C4-2B (cell line): ENCODE measurements around the gene DCDC2.

ENCODE experiments used
- CTCF ChIP-seq: fragments of 450-650 bp; conservative IDR thresholded peaks from 2 replicates; pipeline ENCODE4 v1.5.1; 2017; ENCODE audit warnings: mild to moderate bottlenecking
- ZFX ChIP-seq: fragments of 450-650 bp; IDR thresholded peaks from 2 replicates; pipeline ENCODE4 v1.6.1; 2017

GRCh38 chr6:24242924-24243323 lies 114.9 kb downstream of the DCDC2 start:
- TF ChIP-seq CTCF (no peak), ZFX (no peak)
